Globus pallidus (tissue), 1 donor: ENCODE results near the gene KRT13.

ENCODE experiments used
- DNase-seq: peaks from one replicate; pipeline ENCODE4 v3.0.0-alpha.2; 2015; ENCODE audit warnings: low spot score

Gene KRT13

GRCh38 chr17:41466988-41467387 lies 38.4 kb downstream of the KRT13 start, which contains the start of gene KRT32:
TSS of gene KRT32 (minus strand) at chr17:41467386. CDS start at chr17:41467325, 61 bp downstream.
- DNase-seq = no peak

- DNase-seq = no peak
These were observed 40.7 kb downstream of the KRT13 start for GRCh38 chr17:41464682-41465081.

- DNase-seq = no peak
These were observed 41.2 kb downstream of the KRT13 start for GRCh38 chr17:41464173-41464572.

- DNase-seq = no peak
These were observed 41.7 kb downstream of the KRT13 start for GRCh38 chr17:41463746-41464145.

- DNase-seq = no peak
These were observed 42.7 kb downstream of the KRT13 start for GRCh38 chr17:41462705-41463104.

GRCh38 chr17:41457676-41458075 lies 47.7 kb downstream of the KRT13 start:
- no peak for DNase-seq

GRCh38 chr17:41456204-41456603 lies 49.2 kb downstream of the KRT13 start:
- no peak for DNase-seq

- DNase-seq = no peak
These were observed 50.2 kb downstream of the KRT13 start for GRCh38 chr17:41455236-41455635.

GRCh38 chr17:41453066-41453465 lies 52.3 kb downstream of the KRT13 start:
- no peak for DNase-seq

GRCh38 chr17:41452281-41452680 lies 53.1 kb downstream of the KRT13 start:
- no peak for DNase-seq

GRCh38 chr17:41451154-41451728 lies 54.2 kb downstream of the KRT13 start:
- DNase-seq = no peak
